ENCODE measurements around the gene OR5M3.

The OR5M3 gene

GRCh38 chr11:56473252-56473651, at the start of gene OR5M3:
TSS of gene OR5M3 (minus strand) at chr11:56473352. CDS start at chr11:56470497, 2,855 bp downstream.
- no peaks in the 10 kb centered on the region for H3K36me3 ChIP-seq (ENCODE audit: insufficient read depth, low read depth, low read length)
- no peak within 1 kb of the TSS for H3K27ac ChIP-seq (ENCODE audit: low read length)
- no peaks in the 10 kb centered on the region for H3K9me3 ChIP-seq (ENCODE audit: insufficient read depth, low read depth, low read length)
- no peak within 1 kb of the TSS for H3K9ac ChIP-seq (ENCODE audit: low read depth, low read length)
- H3K4me3 ChIP-seq (ENCODE audit: low read length) = no peak within 1 kb of the TSS
- no peaks in the 10 kb centered on the region for H3K4me1 ChIP-seq (ENCODE audit: insufficient read depth, low read length)
- no peaks in the 10 kb centered on the region for H3K27me3 ChIP-seq (ENCODE audit: insufficient read depth, low read length)

- no peak overlapping the region for H3K4me3 ChIP-seq (ENCODE audit: low read length)
- H3K36me3 ChIP-seq (ENCODE audit: insufficient read depth, low read depth, low read length) = no peaks in the 10 kb centered on the region
- H3K27ac ChIP-seq (ENCODE audit: low read length) = no peak overlapping the region
- no peak overlapping the region for H3K9ac ChIP-seq (ENCODE audit: low read depth, low read length)
- H3K9me3 ChIP-seq (ENCODE audit: insufficient read depth, low read depth, low read length) = no peaks in the 10 kb centered on the region
- H3K27me3 ChIP-seq (ENCODE audit: insufficient read depth, low read length) = no peaks in the 10 kb centered on the region
- H3K4me1 ChIP-seq (ENCODE audit: insufficient read depth, low read length) = no peaks in the 10 kb centered on the region
Measured at GRCh38 chr11:56522008-56522407, 48.9 kb upstream of the OR5M3 start.

- no peaks in the 10 kb centered on the region for H3K9me3 ChIP-seq (ENCODE audit: insufficient read depth, low read depth, low read length)
- no peaks in the 10 kb centered on the region for H3K36me3 ChIP-seq (ENCODE audit: insufficient read depth, low read depth, low read length)
Measured at GRCh38 chr11:56513280-56513679, 40.1 kb upstream of the OR5M3 start.

DNA sequence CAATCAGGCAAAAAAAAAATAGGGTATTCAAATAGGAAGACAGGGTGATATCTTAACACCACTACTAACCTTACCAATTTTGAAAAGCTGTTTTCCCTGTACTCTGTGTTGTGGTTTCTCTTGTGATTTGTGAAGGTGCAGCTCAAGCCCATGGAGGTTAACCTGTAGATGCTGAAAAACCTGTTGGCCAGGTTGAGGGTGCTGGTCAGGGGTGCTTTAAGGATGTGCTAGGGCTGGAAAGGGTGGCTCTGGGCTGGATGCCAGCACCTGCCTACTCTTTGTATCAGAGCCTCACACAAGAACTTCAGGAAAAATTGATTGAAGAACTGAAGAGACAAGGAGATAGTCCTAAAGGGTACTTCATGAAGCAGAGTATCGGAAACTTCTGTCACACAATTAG, 36.3 kb upstream of the OR5M3 start:
- H3K27me3 ChIP-seq (ENCODE audit: insufficient read depth, low read length) = no peaks in the 10 kb centered on the region
- H3K27ac ChIP-seq (ENCODE audit: low read length) = no peak overlapping the region
- H3K4me1 ChIP-seq (ENCODE audit: insufficient read depth, low read length) = no peaks in the 10 kb centered on the region
- no peaks in the 10 kb centered on the region for H3K9me3 ChIP-seq (ENCODE audit: insufficient read depth, low read depth, low read length)
- H3K36me3 ChIP-seq (ENCODE audit: insufficient read depth, low read depth, low read length) = no peaks in the 10 kb centered on the region
- no peak overlapping the region for H3K4me3 ChIP-seq (ENCODE audit: low read length)
- no peak overlapping the region for H3K9ac ChIP-seq (ENCODE audit: low read depth, low read length)

More at GRCh38 chr11:56513280-56513679, 40.1 kb upstream of the OR5M3 start:
- H3K9ac ChIP-seq (ENCODE audit: low read depth, low read length) = no peak overlapping the region
- H3K27ac ChIP-seq (ENCODE audit: low read length) = no peak overlapping the region
- no peaks in the 10 kb centered on the region for H3K27me3 ChIP-seq (ENCODE audit: insufficient read depth, low read length)
- no peak overlapping the region for H3K4me3 ChIP-seq (ENCODE audit: low read length)
- no peaks in the 10 kb centered on the region for H3K4me1 ChIP-seq (ENCODE audit: insufficient read depth, low read length)

DNA sequence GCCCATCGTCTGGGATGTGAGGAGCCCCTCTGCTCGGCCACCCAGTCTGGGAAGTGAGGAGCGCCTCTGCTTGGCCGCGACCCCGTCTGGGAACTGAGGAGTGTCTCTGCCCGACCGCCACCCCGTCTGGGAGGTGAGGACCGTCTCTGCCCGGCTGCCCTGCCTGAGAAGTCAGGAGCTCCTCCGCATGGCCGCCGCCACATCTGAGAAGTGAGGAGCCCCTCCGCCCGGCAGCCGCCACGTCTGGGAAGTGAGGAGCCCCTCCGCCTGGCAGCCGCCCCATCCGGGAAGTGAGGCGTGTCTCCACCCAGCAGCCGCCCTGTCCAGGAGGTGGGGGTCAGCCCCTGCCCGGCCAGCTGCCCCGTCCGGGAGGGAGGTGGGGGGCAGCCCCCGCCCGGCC, 23.9 kb upstream of the OR5M3 start:
- Histone ChIP-seq H3K9me3 (ENCODE audit: insufficient read depth, low read depth, low read length) (no peaks in the 10 kb centered on the region; the same call in 1 of the 2 replicates), H3K27ac (ENCODE audit: low read length) (no peak overlapping the region), H3K4me3 (ENCODE audit: low read length) (no peak overlapping the region), H3K9ac (ENCODE audit: low read depth, low read length) (no peak overlapping the region), H3K4me1 (ENCODE audit: insufficient read depth, low read length) (no peaks in the 10 kb centered on the region), H3K27me3 (ENCODE audit: insufficient read depth, low read length) (no peaks in the 10 kb centered on the region), H3K36me3 (ENCODE audit: insufficient read depth, low read depth, low read length) (no peaks in the 10 kb centered on the region)

GRCh38 chr11:56495117-56495516, 22.0 kb upstream of the OR5M3 start:
- Histone ChIP-seq H3K9ac (ENCODE audit: low read depth, low read length) (no peak overlapping the region), H3K4me1 (ENCODE audit: insufficient read depth, low read length) (no peaks in the 10 kb centered on the region), H3K36me3 (ENCODE audit: insufficient read depth, low read depth, low read length) (no peaks in the 10 kb centered on the region), H3K4me3 (ENCODE audit: low read length) (no peak overlapping the region), H3K9me3 (ENCODE audit: insufficient read depth, low read depth, low read length) (no peaks in the 10 kb centered on the region; the same call in 1 of the 2 replicates), H3K27me3 (ENCODE audit: insufficient read depth, low read length) (no peaks in the 10 kb centered on the region), H3K27ac (ENCODE audit: low read length) (no peak overlapping the region)

- Histone ChIP-seq H3K4me3 (ENCODE audit: low read length) (no peak within 1 kb of the TSS), H3K4me1 (ENCODE audit: insufficient read depth, low read length) (no peaks in the 10 kb centered on the region), H3K9me3 (ENCODE audit: insufficient read depth, low read depth, low read length) (no peaks in the 10 kb centered on the region), H3K27ac (ENCODE audit: low read length) (no peak within 1 kb of the TSS), H3K36me3 (ENCODE audit: insufficient read depth, low read depth, low read length) (no peaks in the 10 kb centered on the region), H3K27me3 (ENCODE audit: insufficient read depth, low read length) (no peaks in the 10 kb centered on the region), H3K9ac (ENCODE audit: low read depth, low read length) (no peak within 1 kb of the TSS)
Measured at GRCh38 chr11:56491270-56491669, 18.1 kb upstream of the OR5M3 start, which contains the start of gene OR5M8. TSS of gene OR5M8 (minus strand) at chr11:56491370. CDS start at chr11:56491370, 0 bp downstream.

- no peaks in the 10 kb centered on the region for H3K9me3 ChIP-seq (ENCODE audit: insufficient read depth, low read depth, low read length)
- no peak overlapping the region for H3K27ac ChIP-seq (ENCODE audit: low read length)
- no peaks in the 10 kb centered on the region for H3K36me3 ChIP-seq (ENCODE audit: insufficient read depth, low read depth, low read length)
- H3K4me1 ChIP-seq (ENCODE audit: insufficient read depth, low read length) = no peaks in the 10 kb centered on the region
- no peak overlapping the region for H3K4me3 ChIP-seq (ENCODE audit: low read length)
- no peaks in the 10 kb centered on the region for H3K27me3 ChIP-seq (ENCODE audit: insufficient read depth, low read length)
- no peak overlapping the region for H3K9ac ChIP-seq (ENCODE audit: low read depth, low read length)
Measured at GRCh38 chr11:56486801-56487200, 13.6 kb upstream of the OR5M3 start.

GRCh38 chr11:56474729-56475235, 1.6 kb upstream of the OR5M3 start:
- Histone ChIP-seq H3K27ac (ENCODE audit: low read length) (no peak overlapping the region), H3K4me1 (ENCODE audit: insufficient read depth, low read length) (no peaks in the 10 kb centered on the region), H3K4me3 (ENCODE audit: low read length) (no peak overlapping the region), H3K36me3 (ENCODE audit: insufficient read depth, low read depth, low read length) (no peaks in the 10 kb centered on the region), H3K9me3 (ENCODE audit: insufficient read depth, low read depth, low read length) (no peaks in the 10 kb centered on the region), H3K9ac (ENCODE audit: low read depth, low read length) (no peak overlapping the region), H3K27me3 (ENCODE audit: insufficient read depth, low read length) (no peaks in the 10 kb centered on the region)

GRCh38 chr11:56457076-56457475, 16.1 kb downstream of the OR5M3 start:
- no peak overlapping the region for H3K4me3 ChIP-seq (ENCODE audit: low read length)
- H3K27ac ChIP-seq (ENCODE audit: low read length) = no peak overlapping the region
- H3K27me3 ChIP-seq (ENCODE audit: insufficient read depth, low read length) = no peaks in the 10 kb centered on the region
- H3K36me3 ChIP-seq (ENCODE audit: insufficient read depth, low read depth, low read length) = no peaks in the 10 kb centered on the region
- H3K9ac ChIP-seq (ENCODE audit: low read depth, low read length) = no peak overlapping the region
- H3K4me1 ChIP-seq (ENCODE audit: insufficient read depth, low read length) = peaks cover 5% of the 10 kb centered on the region; the same call in 1 of the 2 replicates
- no peaks in the 10 kb centered on the region for H3K9me3 ChIP-seq (ENCODE audit: insufficient read depth, low read depth, low read length)

DNA sequence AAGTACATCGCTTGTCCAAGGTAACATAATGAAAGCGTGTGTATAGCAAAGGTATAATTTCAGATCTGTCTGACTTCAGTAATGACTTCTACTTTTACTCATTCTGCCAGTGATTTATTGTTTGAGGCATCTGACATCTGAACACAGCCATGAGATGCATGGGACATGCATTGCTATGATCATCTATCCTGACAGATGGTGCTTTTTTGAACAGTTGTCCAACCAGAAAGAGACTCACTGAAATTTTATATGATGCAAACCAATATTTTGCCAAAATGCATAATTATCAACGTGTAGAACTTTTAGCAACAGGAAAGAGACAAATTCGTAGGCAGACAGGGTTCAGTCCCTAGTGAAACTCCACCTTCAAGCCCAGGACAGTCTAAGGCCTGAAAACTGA, 19.6 kb downstream of the OR5M3 start:
- no peaks in the 10 kb centered on the region for H3K36me3 ChIP-seq (ENCODE audit: insufficient read depth, low read depth, low read length)
- no peaks in the 10 kb centered on the region for H3K9me3 ChIP-seq (ENCODE audit: insufficient read depth, low read depth, low read length)
- no peaks in the 10 kb centered on the region for H3K27me3 ChIP-seq (ENCODE audit: insufficient read depth, low read length)
- H3K9ac ChIP-seq (ENCODE audit: low read depth, low read length) = no peak overlapping the region
- no peak overlapping the region for H3K4me3 ChIP-seq (ENCODE audit: low read length)
- H3K4me1 ChIP-seq (ENCODE audit: insufficient read depth, low read length) = peaks cover 5% of the 10 kb centered on the region; the same call in 1 of the 2 replicates
- no peak overlapping the region for H3K27ac ChIP-seq (ENCODE audit: low read length)

Measured in iPS-20b (cell line).